HPDE6-E6E7 (cell line): ENCODE data around the gene GAS6.

ENCODE experiments used
- DNase-seq: peaks from one replicate; pipeline ENCODE4 v3.0.0; 2011; ENCODE audit warnings: missing footprints; ENCODE audit errors: extremely low spot score

Gene GAS6

DNA sequence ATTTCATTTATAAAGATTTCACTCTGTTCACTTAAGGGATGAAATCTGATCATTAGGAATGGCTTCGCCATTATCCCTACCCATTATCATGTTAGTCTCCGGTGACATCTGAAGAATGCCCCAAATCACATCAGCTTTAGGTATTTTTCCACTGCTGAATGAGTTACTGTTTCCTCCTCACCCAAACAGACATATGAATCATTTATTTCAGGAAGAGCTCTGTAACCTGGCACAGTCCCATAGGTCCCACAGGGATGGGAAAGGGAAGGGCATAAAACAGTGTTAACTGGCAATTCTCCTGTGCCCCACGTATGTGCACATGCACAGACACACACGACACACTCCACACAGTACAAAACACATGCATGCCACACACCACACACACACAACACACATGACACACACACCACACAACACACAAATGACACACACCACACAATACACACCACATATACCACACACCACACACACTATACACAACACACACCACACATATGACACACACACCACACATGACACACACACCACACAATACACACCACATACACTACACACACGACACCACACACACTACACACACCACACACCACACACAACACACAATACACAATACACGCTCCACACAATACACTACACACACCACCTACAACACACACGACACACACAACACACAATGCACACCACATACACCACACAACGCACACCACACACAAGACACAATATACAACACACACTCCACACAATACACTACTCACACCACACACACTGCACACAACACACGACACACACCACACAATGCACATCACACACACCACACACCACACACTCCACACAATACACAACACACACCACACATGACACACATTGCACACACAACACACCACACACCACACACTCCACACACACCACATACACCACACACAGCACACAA is 89.4 kb downstream of the GAS6 start:
- DNase-seq = peak; percentile 17

DNA sequence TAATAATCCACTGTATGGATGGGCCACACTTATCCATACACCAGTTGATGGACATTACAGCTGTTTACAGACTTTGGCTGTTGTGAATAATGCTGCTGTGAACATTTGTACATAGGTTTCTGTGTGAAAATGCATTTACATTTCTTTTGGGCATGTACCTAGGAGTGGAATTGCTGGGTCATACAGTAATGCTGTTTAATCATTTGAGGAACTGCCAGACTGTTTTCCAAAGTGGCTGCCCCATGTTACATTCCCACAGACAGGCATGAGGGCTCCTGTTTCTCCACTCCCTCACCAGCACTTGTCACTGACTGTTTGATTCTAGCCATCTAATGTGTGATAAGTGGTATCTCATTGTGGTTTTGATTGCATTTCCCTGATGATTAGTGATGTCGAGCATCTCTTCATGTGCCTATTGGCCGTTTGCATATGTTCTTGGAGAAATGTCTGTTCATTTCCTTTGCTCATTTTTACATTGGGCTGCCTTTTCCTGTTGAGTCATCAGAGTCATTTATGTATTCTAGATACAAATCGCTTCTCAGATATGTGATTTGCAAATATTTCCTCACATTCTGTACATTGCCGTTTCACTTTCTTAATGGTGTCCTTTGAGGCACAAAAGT is 92.1 kb downstream of the GAS6 start:
- DNase-seq = no peak

DNA sequence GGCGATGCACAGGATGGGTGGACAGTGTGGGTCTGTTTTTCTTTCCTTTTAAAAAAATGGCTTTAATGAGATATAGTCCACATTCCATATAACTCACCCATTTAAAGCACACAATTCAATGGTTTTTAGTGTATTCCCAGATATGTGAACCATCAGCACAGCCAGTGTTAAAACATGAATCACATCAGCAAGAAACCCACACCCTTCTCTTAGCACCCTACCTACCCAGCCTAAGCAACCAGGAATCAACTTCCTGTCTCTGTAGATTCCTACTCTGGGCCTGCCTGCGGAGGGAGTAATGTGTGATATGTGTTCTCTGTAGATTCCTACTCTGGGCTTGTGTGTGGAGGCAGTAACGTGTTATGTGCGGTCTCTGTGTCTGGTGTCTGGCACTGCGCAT is 92.9 kb downstream of the GAS6 start:
- DNase-seq = no peak
